HG02678 (cell line): ENCODE data around the gene PRKAR1B.
A peak's percentile ranks its signal among the peaks of the same experiment; 100 is the strongest.

Source experiments
- ATAC-seq: cut with Tn5 transposase; IDR thresholded peaks from one replicate; pipeline ENCODE4 v1.9.1; 2021; ENCODE audit warnings: mild to moderate bottlenecking, moderate library complexity; ENCODE audit not compliant: unreplicated experiment

Gene PRKAR1B

DNA sequence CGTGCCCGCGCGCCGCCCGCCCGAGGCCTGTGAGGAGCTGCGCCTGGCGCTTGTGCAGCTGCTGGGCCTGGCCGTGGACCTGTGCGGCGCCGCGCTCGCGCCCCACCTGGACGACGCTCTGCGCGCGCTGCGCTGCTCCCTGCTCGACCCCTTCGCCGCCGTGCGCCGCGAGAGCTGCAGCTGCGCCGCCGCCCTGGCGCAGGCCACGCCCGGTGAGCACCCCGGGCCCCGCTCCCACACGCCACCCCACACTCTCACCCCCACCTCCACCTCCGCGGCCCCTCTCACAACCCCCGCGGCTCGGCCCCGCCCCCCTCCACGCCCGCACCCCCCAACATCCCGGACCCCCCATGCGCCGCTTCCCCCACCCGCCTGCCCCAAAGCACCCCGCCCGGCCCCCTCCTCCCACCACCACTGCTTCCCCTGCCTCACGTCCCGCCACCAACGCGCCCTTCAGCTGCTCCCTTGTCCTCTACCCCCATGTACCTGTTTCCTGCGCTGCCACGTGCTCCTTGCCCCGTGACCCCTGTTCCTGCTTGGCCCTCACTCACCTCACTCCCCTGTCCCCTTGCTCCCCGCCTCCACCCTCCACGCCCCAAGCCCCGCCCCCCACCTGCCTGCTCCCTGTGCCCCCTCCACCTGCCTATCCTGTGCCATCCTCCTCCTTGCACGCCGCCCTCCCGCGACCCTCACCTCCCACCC lies at the start of gene PRKAR1B:
PRKAR1B (minus strand) TSS at position 178 of the 702 bp plus-strand sequence. CDS start 15,776 bp downstream, outside the sequence.
- peak; percentile 44 for ATAC-seq

DNA sequence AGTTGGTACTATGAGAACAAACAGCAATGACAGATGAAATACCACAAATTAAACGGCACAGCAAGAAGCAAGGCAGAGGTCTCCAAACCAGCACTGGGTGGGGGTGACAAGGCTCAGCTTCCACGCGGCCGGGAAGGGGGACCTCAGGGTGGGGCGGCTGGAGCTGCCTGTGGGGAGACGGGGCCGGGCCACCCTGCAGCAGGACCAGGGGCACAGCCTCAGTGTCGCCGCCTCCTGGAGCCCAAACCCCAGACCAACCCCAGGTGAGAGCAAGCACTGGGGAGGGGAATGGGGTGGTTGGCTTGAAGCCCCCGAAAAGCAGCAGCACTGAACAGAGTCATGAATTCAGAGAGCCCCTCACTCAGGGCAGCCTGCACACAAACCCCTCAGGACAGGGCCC lies 49.3 kb upstream of the PRKAR1B start:
- no peak for ATAC-seq

DNA sequence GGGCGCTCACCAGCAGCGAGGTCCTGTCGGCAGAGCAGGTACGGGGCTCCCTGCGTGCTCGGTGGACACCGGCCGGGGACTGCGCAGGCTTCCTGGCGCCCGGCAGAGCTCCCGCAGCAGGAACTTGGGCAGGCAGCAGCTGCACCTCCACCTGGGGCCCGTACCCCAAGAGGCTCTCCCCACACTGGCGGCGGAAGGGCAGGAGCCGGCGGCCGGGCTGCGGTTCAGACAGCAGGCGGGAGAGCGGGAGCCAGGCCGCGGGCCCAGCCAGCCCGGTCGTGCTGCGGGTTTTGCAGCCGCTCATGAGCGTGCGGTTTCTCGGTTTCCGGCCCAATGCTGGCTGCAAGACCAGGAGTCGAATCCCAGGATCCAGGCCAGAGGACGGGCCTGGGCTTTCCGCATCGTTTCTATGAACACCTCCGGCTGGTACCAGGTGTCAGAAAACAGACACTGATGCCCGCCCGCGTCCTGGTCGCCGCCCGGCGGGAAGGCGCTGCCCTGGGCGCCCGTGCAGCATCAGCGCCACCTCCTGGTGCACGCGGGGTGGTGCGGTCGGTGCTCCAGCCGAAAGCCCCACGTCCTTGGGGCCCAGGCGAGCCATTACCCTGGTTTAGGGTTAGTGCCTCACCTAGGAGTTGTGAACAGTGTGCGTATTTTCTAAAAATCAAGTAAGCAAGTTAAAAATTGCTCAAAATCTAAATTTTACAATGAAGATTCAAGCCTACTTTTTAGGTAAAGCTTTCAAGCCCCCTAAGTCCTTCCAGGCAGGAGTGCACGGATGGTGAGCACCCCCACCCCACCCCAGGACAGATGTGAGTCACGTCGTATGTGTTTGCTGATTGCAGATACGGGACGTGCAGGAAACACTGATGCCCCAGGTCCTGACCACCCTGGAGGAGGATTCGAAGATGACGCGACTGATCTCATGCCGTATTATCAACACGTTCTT lies 47.4 kb upstream of the PRKAR1B start:
- no peak for ATAC-seq

DNA sequence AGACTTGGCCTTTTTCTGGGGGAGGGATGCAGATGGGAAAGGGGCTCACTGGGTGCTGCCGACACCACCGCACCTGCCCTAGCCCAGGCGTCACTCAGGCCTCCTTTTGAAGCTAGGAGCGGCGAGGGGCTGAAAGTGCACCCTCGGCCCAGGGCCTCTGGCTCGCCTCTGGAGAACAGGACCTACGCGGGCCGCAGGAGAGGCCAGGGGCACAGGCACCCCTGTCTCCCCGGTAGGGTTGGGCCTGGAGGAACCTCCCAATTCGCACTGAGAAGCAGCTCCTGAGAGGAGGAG lies 46.5 kb upstream of the PRKAR1B start:
- no peak for ATAC-seq

DNA sequence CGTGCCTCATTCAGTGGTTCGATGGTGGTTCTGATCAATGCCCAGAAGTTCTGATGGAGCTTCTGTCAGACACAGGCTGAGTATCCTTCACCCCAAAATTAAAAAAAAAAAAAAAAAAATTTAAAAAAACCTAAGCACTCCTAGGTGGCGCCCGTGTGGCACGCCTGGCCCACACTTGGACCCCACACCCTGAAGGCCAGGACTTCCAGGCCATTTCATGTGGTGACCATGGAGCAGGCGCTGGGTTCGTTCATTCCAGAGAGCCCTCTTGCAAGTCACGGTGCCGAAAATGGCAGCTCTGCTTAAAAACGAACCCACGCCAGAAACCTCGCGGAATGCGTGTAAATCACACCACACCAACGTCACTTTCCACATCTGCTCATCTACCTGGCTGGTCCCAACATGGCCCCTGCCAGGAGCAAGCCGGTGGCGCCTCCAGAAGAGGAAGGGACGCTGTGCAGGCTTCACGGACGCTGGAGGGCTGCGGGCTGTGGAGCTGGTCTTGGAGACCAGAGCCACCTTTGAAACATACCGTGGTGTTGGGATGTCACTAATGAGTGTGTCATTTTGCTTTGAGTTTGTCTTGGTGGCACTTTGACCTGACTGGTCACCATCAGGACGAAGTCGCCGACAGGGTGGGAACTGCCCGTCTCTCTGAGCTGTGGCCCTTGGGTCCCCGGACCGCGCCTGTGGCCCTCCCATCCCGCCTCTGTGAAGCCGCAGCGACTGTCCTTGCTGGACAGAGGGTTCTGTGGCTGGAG lies 46.0 kb upstream of the PRKAR1B start:
- ATAC-seq, result no peak

DNA sequence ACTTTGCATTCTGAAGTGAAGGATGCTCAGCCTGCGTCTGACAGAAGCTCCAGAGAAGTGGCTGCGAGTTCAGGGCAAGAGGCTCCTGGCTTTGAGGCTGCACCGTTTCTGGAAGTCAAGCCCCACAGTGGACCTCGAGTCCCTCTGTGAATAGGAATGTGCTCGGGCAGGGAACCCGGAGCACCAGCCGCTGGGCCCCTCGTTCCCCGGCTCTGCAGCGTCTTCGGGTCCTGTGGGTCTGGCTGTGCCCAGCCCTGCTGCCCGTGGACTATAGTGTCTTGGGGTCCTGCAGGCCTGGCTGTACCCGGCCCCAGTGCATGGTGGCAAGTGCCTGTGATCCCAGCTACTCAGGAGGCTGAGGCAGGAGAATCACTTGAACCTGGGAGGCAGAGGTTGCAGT lies 45.3 kb upstream of the PRKAR1B start:
- no peak for ATAC-seq

DNA sequence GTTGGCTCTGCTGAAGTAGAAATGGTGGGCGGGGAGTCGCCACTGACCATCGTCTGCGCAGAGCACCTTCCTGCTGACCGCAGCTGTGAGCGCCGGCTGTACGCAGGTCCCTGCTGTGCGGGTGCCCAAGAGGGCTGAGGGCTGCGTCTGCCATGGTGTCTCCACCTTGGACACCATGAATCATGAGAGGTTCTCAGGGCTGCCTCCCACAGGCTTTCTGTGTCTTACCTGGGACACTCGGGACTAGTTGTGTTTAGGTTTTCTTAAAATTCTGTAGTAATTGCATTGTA lies 44.9 kb upstream of the PRKAR1B start:
- ATAC-seq, result no peak

DNA sequence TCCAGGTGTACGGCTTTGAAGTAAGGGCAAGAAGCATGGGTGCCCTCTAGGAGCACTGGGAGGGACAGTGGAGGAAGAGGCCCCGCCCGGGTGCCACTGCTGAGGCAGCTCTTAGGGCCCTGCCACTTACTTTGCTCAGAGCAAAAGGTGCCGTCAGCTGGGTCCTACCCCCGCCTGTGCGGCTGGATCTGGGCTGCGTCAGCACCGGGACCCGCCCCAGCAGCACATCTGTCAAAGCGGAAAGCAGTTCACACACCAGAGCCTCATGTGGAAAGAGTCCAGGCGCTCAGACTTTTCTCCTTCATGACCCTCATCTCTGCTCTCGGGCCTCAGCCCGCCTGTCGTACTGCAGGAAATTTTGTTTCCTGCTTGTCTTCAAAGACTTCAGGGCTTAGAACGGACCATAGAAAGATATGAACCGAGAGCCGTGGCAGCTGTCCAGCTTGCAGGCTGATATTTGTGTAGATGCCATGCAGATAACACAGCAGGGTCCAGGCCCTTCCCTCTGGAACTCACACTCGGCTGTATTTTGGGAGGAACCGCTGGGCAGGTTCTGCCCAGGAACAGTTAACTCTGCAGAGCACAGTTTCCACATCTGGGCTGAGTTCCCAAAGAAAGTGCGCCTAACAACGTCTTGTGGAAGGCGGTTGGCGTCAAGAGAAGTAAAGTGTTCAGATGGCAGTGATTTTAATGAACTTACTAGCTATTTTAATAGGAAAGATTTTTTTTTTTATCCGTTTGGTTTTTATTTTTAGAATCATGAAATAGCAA lies 44.3 kb upstream of the PRKAR1B start:
- ATAC-seq, result no peak

DNA sequence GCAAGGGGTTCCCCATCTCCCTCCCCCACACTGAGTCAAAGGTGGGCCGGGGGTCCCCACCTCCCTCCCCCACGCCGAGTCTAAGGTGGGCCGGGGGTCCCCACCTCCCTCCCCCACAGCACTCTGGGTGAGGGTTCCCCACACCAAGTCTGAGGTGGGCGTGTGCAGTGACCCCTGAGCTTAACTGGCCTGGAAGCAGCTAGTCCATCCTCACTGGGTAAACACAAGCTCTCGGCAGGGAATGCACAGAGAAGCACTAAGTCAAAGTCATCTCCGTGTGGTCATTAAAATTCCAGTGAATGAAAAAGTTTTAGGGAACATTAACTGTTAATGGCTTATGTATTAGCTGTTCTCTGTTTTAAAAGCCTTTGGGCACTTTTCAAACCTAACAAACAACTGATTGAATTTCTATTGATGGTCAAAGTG lies 43.7 kb upstream of the PRKAR1B start:
- ATAC-seq, result no peak

DNA sequence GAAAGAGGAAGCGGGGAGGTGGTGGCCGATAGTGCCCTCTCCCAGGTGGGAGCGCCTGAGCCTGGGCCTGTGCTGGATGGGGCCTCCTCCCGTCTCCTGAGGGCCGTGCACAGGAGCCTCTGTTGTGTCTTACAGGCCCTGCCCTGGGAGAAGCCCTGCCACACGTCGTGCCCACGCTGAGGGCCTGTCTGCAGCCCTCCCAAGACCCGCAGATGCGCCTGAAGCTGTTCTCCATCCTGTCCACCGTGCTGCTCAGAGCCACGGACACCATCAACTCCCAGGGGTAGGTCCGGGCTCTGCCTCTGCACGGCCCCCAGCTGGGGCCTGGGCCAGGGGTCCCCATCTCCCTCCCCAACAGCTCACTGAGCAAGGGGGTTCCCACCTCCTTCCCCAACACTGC lies 43.3 kb upstream of the PRKAR1B start:
- no peak for ATAC-seq

DNA sequence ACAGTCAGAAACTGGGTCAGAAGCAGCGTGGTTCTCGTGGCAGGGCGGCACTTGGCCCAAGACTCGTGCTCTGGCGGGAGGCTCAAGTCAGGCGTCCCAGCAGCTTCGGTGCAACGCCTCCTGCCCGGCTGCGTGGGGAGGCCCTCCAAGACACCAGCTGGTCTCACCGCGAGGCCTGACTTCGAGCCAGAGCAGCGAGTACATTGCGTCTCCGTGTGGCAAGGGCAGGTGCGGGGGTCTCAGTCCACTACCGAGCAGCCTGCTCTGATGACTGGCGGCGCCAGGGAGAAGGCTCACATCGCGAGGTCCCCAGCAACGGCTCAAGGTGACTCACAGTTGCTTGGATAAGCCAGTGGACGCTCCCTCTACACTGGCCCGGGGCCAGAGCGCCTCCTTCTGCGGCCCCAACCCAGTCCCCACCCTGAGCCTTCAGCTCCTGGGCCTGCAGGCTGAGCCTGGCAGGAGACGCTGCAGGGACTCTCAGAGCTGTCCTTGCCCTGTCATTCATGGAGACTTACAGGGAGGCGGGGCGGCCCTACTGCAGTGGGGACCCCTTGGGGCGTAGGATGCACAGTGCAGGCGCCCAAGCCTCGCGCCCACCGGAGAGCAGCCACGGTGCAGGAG lies 41.9 kb upstream of the PRKAR1B start:
- no peak for ATAC-seq

DNA sequence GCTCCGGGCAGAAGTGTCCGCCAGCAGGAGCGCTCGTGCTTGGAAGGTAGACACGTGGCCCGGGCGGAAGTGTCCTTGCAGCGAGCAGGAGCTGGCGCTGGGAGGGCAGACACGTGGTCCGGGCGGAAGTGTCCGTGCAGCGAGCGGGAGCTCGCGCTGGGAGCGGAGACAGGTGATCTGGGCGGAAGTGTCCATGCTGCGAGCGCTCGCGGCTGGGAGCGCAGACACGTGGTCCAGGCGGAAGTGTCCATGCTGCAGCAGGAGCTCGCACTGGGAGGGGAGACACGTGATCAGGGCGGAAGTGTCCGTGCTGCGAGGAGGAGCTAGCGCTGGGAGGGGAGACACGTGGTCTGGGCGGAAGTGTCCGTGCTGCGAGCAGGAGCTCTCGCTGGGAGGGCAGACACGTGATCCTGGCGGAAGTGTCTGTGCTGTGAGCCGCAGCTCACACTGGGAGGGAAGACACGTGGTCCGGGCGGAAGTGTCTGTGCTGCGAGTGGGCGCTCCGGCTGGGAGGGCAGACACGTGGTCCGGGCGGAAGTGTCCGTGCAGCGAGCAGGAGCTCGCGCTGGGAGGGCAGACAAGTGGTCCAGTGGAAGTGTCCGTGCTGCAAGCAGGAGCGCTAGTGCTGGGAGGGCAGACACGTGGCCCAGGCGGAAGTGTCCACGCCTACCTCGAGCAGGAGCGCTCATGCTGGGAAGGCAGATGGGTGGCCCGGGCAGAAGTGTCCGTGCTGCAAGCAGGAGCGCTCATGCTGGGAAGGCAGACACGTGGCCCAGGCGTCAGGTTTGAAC lies 41.1 kb upstream of the PRKAR1B start:
- no peak for ATAC-seq

DNA sequence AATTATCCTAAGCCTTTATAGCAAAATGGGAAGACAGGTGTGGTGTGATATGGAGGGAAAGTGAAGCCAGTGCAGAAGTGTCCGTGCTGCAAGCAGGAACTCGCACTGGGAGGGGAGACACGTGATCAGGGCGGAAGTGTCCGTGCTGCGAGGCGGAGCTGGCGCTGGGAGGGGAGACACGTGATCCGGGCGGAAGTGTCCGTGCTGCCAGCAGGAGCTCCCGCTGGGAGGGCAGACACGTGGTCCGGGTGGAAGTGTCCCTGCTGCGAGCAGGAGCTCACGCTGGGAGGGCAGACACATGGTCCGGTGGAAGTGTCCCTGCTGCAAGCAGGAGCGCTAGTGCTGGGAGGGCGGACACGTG lies 40.5 kb upstream of the PRKAR1B start:
- no peak for ATAC-seq

DNA sequence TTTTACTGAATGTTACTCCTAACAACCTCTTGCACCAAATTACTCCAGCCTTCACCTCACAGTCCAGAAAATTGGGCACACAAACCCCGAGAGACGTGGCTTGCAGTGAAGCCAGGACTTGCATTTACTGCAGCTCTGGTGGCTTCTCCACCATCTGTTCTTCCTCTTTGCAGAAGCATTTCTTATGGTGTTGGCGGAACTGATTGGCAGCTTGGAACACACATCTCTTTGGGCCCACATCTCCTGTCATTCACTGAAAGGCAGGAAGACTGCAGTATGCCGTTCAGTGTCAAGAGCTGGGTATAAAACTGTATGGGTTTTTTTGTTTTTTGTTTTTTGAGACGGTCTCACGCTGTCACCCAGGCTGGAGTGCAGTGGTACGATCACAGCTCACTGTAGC lies 38.3 kb upstream of the PRKAR1B start:
- no peak for ATAC-seq

DNA sequence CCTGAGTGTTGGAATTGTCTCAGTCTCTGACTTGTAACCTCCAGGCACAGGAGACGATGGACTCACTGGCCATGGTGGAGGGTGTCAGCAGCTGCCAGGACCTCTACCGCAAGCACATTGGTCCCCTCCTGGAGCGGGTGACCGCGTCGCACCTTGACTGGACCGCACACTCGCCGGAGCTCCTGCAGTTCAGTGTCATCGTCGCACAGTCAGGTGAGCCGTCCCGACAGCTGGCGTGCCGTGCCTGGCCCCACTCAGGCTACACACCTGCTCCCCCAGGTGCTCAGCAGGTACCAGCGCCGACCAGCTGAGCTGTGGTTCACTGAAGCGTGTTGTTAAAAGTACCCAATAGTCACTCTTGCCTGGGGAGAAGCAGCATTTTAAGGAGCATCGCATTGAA lies 36.7 kb upstream of the PRKAR1B start:
- ATAC-seq, result no peak

DNA sequence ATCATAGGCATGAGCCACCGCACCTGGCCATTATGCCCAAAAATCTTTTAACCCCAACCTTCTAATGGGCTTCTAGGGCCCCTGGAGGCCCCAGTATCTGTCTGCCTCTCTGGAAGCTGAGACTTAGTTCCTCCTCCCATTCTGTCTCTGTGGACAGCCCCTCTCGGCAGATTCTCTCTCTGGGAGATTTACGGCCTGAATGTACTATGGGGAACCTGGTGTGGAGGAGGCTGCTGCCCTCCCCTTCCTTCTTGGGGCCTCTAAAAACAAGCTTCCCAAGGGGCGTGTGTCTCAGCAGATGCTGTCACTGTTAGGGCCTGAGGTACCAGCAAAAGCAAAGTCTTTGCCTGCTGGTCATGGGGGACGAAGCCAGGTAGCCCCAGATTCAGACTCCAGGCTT lies 35.8 kb upstream of the PRKAR1B start:
- no peak for ATAC-seq

DNA sequence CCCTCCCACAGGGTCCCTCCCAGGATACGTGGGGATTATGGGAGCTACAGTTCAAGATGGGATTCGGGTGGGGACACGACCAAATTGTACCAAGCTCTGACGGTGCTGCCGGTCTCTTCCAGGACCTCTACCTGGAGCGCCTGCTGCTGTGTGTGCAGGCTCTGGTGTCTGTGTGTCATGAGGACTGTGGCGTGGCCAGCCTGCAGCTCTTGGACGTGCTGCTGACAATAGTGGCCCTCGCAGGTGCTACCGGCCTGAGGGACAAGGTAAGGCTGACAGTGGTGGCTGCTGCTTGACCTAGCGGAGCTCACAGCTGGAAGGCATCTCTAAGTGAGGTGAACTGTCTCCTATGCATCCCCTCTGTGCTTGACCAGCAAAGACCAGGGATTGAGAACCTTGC lies 34.5 kb upstream of the PRKAR1B start:
- ATAC-seq, result no peak

DNA sequence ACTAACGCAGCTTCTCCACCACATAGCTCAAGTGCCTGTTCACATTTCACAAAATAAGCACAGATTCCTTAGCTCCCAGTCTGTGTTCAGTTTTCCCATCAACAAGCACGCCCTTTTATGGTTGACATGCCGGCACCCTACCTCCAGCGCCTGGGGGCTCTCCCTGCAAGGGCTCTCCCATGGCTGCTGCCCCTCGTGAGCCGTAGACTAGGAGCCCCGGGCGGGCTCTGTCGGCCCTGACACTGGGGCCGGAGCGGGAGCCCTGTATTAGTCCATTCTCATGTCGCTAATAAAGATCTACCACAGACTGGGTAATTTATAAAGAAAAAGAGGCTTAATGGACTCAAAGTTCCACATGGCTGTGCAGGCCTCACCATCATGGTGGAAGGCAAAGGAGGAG lies 34.0 kb upstream of the PRKAR1B start:
- ATAC-seq, result no peak

DNA sequence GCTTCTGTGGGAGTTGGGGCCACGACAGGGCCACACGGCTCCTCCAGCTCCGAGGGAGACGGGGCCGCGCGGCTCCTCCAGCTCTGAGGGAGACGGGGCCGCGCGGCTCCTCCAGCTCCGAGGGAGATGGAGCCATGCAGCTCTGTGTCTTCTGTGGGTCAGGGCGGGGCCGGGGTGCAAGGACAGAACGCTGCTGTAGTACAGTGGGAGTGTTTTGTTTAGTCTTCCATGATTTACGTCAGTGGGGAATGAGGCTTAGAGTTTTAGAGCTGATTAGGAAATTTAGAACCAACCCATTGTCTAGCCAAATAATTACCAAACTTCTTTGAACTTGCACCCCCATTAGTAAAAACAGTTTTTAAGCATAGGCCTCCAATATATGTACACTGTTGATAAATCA lies 32.9 kb upstream of the PRKAR1B start:
- no peak for ATAC-seq

DNA sequence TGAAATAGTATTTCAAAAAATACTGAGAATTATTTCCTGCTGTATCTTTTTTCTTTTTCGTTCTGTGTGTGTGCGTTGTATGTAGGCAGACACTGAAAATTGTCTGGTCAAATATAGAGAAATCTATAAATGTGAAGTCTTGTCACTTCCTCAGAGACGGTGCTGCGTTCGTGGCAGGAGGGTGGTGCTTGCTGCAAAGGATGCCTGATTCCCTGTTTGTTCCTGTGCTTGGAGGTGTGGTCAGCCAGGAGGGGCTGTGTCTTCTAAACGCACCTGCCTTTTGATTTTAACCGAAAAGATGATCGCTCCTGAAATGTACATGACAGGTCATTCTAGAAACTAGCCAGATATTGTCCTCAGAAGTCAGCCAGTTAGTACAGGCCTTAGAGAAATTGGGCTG lies 32.5 kb upstream of the PRKAR1B start:
- no peak for ATAC-seq
